ENCODE results near the gene RPS6KA2. TPM values are rescaled to one million over a fixed set of nuclear protein-coding genes. Genes with fewer than 3 reads are reported as not detected.

The RPS6KA2 gene
- total RNA-seq, 2 experiments from 2014 or later: 1.6 to 1.9 TPM

- Mint-ChIP-seq H3K4me3 (no peak overlapping the region), H3K9me3 (ENCODE audit: insufficient read depth) (no peaks in the 10 kb centered on the region), H3K27ac (no peak overlapping the region), H3K27me3 (ENCODE audit: low read depth) (peaks cover 14% of the 10 kb centered on the region), H3K36me3 (ENCODE audit: low read depth) (no peaks in the 10 kb centered on the region), H3K4me1 (ENCODE audit: low read depth) (peaks cover 10% of the 10 kb centered on the region)
- CTCF ChIA-PET: no interaction called here
- DNase-seq (no peak), ATAC-seq (no peak)
- POLR2A ChIA-PET: no interaction called here
These were observed 68.7 kb downstream of the RPS6KA2 start for GRCh38 chr6:166558156-166559005.

GRCh38 chr6:166556863-166557322, 70.2 kb downstream of the RPS6KA2 start:
- DNase-seq (no peak), ATAC-seq (no peak)
- Mint-ChIP-seq H3K27me3 (ENCODE audit: low read depth) (peaks cover 14% of the 10 kb centered on the region), H3K36me3 (ENCODE audit: low read depth) (no peaks in the 10 kb centered on the region), H3K4me3 (no peak overlapping the region), H3K27ac (no peak overlapping the region), H3K9me3 (ENCODE audit: insufficient read depth) (no peaks in the 10 kb centered on the region), H3K4me1 (ENCODE audit: low read depth) (peaks cover 10% of the 10 kb centered on the region)
- POLR2A ChIA-PET: interaction anchor here (0.6 kb wide), 1 partner anchor 1427 kb away, joined by 3 read pairs; no protein-coding TSS in a partner anchor
- CTCF ChIA-PET: no interaction called here

GRCh38 chr6:166556336-166556735, 70.7 kb downstream of the RPS6KA2 start:
- no peak for DNase-seq
- ATAC-seq: no peak
- Mint-ChIP-seq H3K4me1 (ENCODE audit: low read depth) (peaks cover 10% of the 10 kb centered on the region), H3K36me3 (ENCODE audit: low read depth) (no peaks in the 10 kb centered on the region), H3K27me3 (ENCODE audit: low read depth) (peaks cover 14% of the 10 kb centered on the region), H3K4me3 (no peak overlapping the region), H3K9me3 (ENCODE audit: insufficient read depth) (no peaks in the 10 kb centered on the region), H3K27ac (no peak overlapping the region)
- ChIA-PET CTCF (no interaction called here), POLR2A (no interaction called here)

GRCh38 chr6:166555086-166555485, 72.0 kb downstream of the RPS6KA2 start:
- H3K4me1 Mint-ChIP-seq (ENCODE audit: low read depth): peaks cover 10% of the 10 kb centered on the region
- no peak overlapping the region for H3K27ac Mint-ChIP-seq
- no peaks in the 10 kb centered on the region for H3K36me3 Mint-ChIP-seq (ENCODE audit: low read depth)
- H3K9me3 Mint-ChIP-seq (ENCODE audit: insufficient read depth): no peaks in the 10 kb centered on the region
- CTCF ChIA-PET: interaction anchor here (1.0 kb wide), 1 partner anchor 155 kb away, joined by 3 read pairs; no protein-coding TSS in a partner anchor
- H3K4me3 Mint-ChIP-seq: no peak overlapping the region
- no peak for ATAC-seq
- H3K27me3 Mint-ChIP-seq (ENCODE audit: low read depth): peaks cover 14% of the 10 kb centered on the region
- POLR2A ChIA-PET: no interaction called here
- no peak for DNase-seq

GRCh38 chr6:166554316-166554715, 72.7 kb downstream of the RPS6KA2 start:
- peaks cover 14% of the 10 kb centered on the region for H3K27me3 Mint-ChIP-seq (ENCODE audit: low read depth)
- ChIA-PET POLR2A (no interaction called here), CTCF (interaction anchor here (1.0 kb wide), 1 partner anchor 154 kb away, joined by 3 read pairs; no protein-coding TSS in a partner anchor)
- H3K4me3 Mint-ChIP-seq: no peak overlapping the region
- peaks cover 10% of the 10 kb centered on the region for H3K4me1 Mint-ChIP-seq (ENCODE audit: low read depth)
- no peaks in the 10 kb centered on the region for H3K9me3 Mint-ChIP-seq (ENCODE audit: insufficient read depth)
- no peak overlapping the region for H3K27ac Mint-ChIP-seq
- DNase-seq (no peak), ATAC-seq (no peak)
- no peaks in the 10 kb centered on the region for H3K36me3 Mint-ChIP-seq (ENCODE audit: low read depth)

- CTCF ChIA-PET: no interaction called here
These were observed 73.3 kb downstream of the RPS6KA2 start for GRCh38 chr6:166553563-166554271.

GRCh38 chr6:166552600-166552999, 74.5 kb downstream of the RPS6KA2 start:
- POLR2A ChIA-PET: no interaction called here
- Mint-ChIP-seq H3K9me3 (ENCODE audit: insufficient read depth) (no peaks in the 10 kb centered on the region), H3K4me1 (ENCODE audit: low read depth) (peaks cover 10% of the 10 kb centered on the region), H3K36me3 (ENCODE audit: low read depth) (no peaks in the 10 kb centered on the region), H3K27me3 (ENCODE audit: low read depth) (peaks cover 12% of the 10 kb centered on the region), H3K27ac (no peak overlapping the region), H3K4me3 (no peak overlapping the region)
- CTCF ChIA-PET: no interaction called here
- ATAC-seq (no peak), DNase-seq (no peak)

More at GRCh38 chr6:166553563-166554271, 73.3 kb downstream of the RPS6KA2 start:
- Mint-ChIP-seq H3K27ac (no peak overlapping the region), H3K4me1 (ENCODE audit: low read depth) (peaks cover 10% of the 10 kb centered on the region), H3K36me3 (ENCODE audit: low read depth) (no peaks in the 10 kb centered on the region), H3K27me3 (ENCODE audit: low read depth) (peaks cover 10% of the 10 kb centered on the region), H3K4me3 (no peak overlapping the region), H3K9me3 (ENCODE audit: insufficient read depth) (no peaks in the 10 kb centered on the region)
- POLR2A ChIA-PET: no interaction called here
- DNase-seq (no peak), ATAC-seq (no peak)

- H3K27ac Mint-ChIP-seq: no peak overlapping the region
- no peaks in the 10 kb centered on the region for H3K36me3 Mint-ChIP-seq (ENCODE audit: low read depth)
- H3K9me3 Mint-ChIP-seq (ENCODE audit: insufficient read depth): no peaks in the 10 kb centered on the region
- DNase-seq: no peak
- H3K4me3 Mint-ChIP-seq: no peak overlapping the region
- H3K4me1 Mint-ChIP-seq (ENCODE audit: low read depth): peaks cover 6% of the 10 kb centered on the region
- ATAC-seq: no peak
- ChIA-PET CTCF (no interaction called here), POLR2A (no interaction called here)
- H3K27me3 Mint-ChIP-seq (ENCODE audit: low read depth): peaks cover 8% of the 10 kb centered on the region
These were observed 75.1 kb downstream of the RPS6KA2 start for GRCh38 chr6:166551754-166552495.

GRCh38 chr6:166546653-166547052, 80.4 kb downstream of the RPS6KA2 start:
- no peak overlapping the region for H3K4me3 Mint-ChIP-seq
- no peak overlapping the region for H3K27ac Mint-ChIP-seq
- POLR2A ChIA-PET: no interaction called here
- H3K9me3 Mint-ChIP-seq (ENCODE audit: insufficient read depth): no peaks in the 10 kb centered on the region
- DNase-seq (no peak), ATAC-seq (no peak)
- peaks cover 3% of the 10 kb centered on the region for H3K4me1 Mint-ChIP-seq (ENCODE audit: low read depth)
- H3K36me3 Mint-ChIP-seq (ENCODE audit: low read depth): no peaks in the 10 kb centered on the region
- peaks cover 2% of the 10 kb centered on the region for H3K27me3 Mint-ChIP-seq (ENCODE audit: low read depth)
- CTCF ChIA-PET: no interaction called here

- H3K27me3 Mint-ChIP-seq (ENCODE audit: low read depth): peaks cover 2% of the 10 kb centered on the region
- no peaks in the 10 kb centered on the region for H3K36me3 Mint-ChIP-seq (ENCODE audit: low read depth)
These were observed 81.7 kb downstream of the RPS6KA2 start for GRCh38 chr6:166545156-166546034.

GRCh38 chr6:166544296-166544605, 82.8 kb downstream of the RPS6KA2 start:
- Mint-ChIP-seq H3K27me3 (ENCODE audit: low read depth) (peaks cover 2% of the 10 kb centered on the region), H3K4me3 (no peak overlapping the region), H3K27ac (no peak overlapping the region), H3K4me1 (ENCODE audit: low read depth) (peaks cover 24% of the 10 kb centered on the region), H3K9me3 (ENCODE audit: insufficient read depth) (no peaks in the 10 kb centered on the region), H3K36me3 (ENCODE audit: low read depth) (no peaks in the 10 kb centered on the region)
- POLR2A ChIA-PET: no interaction called here
- CTCF ChIA-PET: interaction anchor here (1.4 kb wide), 1 partner anchor 18 kb away, joined by 4 read pairs; no protein-coding TSS in a partner anchor
- ATAC-seq: no peak
- no peak for DNase-seq

More at GRCh38 chr6:166545156-166546034, 81.7 kb downstream of the RPS6KA2 start:
- no peaks in the 10 kb centered on the region for H3K9me3 Mint-ChIP-seq (ENCODE audit: insufficient read depth)
- H3K4me3 Mint-ChIP-seq: no peak overlapping the region
- H3K27ac Mint-ChIP-seq: no peak overlapping the region
- DNase-seq: no peak
- ATAC-seq: no peak
- peaks cover 16% of the 10 kb centered on the region for H3K4me1 Mint-ChIP-seq (ENCODE audit: low read depth)
- ChIA-PET POLR2A (no interaction called here), CTCF (interaction anchor here (1.4 kb wide), 1 partner anchor 19 kb away, joined by 4 read pairs; no protein-coding TSS in a partner anchor)

Measured in activated CD8-positive, alpha-beta T cell treated with anti-CD3 and anti-CD28 coated beads, Interleukin-2, amount 10 ng/mL, durations not matched to agents 7 days and 5 days (primary cell).